Cortex of kidney (tissue), 1 donor: ENCODE data around the gene CCDC27.

Source experiments
- DNase-seq: peaks from one replicate; lab custom pipeline; 2025; lab: John Stamatoyannopoulos, UW

CCDC27 gene

GRCh38 chr1:3759796-3760195 lies 7.5 kb downstream of the CCDC27 start:
- no peak for DNase-seq

- DNase-seq: no peak
These were observed 9.2 kb downstream of the CCDC27 start for GRCh38 chr1:3761296-3762010.

GRCh38 chr1:3762151-3762872 lies 10.1 kb downstream of the CCDC27 start:
- no peak for DNase-seq

GRCh38 chr1:3762873-3763228 lies 10.6 kb downstream of the CCDC27 start:
- no peak for DNase-seq

- no peak for DNase-seq
These were observed 11.3 kb downstream of the CCDC27 start for GRCh38 chr1:3763351-3764125.

- no peak for DNase-seq
These were observed 15.2 kb downstream of the CCDC27 start for GRCh38 chr1:3767328-3767925.

- no peak for DNase-seq
These were observed 16.7 kb downstream of the CCDC27 start for GRCh38 chr1:3768811-3769390.

GRCh38 chr1:3770047-3770765 lies 18.0 kb downstream of the CCDC27 start:
- DNase-seq: no peak

- no peak for DNase-seq
These were observed 19.1 kb downstream of the CCDC27 start for GRCh38 chr1:3771108-3772026.

GRCh38 chr1:3772027-3772714 lies 19.9 kb downstream of the CCDC27 start:
- no peak for DNase-seq

GRCh38 chr1:3772715-3773571 lies 20.7 kb downstream of the CCDC27 start, which contains the start of gene SMIM1:
Gene SMIM1 (plus strand): TSS chr1:3772749. CDS start chr1:3775374, 2,625 bp downstream.
- no peak for DNase-seq

- DNase-seq: no peak
These were observed 21.5 kb downstream of the CCDC27 start for GRCh38 chr1:3773572-3774275.

GRCh38 chr1:3774276-3774945 lies 22.2 kb downstream of the CCDC27 start:
- no peak for DNase-seq

- no peak for DNase-seq
These were observed 22.8 kb downstream of the CCDC27 start for GRCh38 chr1:3774946-3775489.

GRCh38 chr1:3775490-3776230 lies 23.4 kb downstream of the CCDC27 start:
- DNase-seq: no peak

GRCh38 chr1:3776231-3776961 lies 24.1 kb downstream of the CCDC27 start:
- DNase-seq: no peak
